Effector CD4-positive, alpha-beta T cell (primary cell): ENCODE measurements around the gene DNAH17.

Source experiments
- DNase-seq: peaks from one replicate; pipeline ENCODE4 v3.0.0-alpha.2; 2020

DNAH17 gene

GRCh38 chr17:78541488-78542206, 35.5 kb downstream of the DNAH17 start:
- DNase-seq: no peak

- no peak for DNase-seq
Observed at GRCh38 chr17:78539781-78540180, 37.4 kb downstream of the DNAH17 start.

DNA sequence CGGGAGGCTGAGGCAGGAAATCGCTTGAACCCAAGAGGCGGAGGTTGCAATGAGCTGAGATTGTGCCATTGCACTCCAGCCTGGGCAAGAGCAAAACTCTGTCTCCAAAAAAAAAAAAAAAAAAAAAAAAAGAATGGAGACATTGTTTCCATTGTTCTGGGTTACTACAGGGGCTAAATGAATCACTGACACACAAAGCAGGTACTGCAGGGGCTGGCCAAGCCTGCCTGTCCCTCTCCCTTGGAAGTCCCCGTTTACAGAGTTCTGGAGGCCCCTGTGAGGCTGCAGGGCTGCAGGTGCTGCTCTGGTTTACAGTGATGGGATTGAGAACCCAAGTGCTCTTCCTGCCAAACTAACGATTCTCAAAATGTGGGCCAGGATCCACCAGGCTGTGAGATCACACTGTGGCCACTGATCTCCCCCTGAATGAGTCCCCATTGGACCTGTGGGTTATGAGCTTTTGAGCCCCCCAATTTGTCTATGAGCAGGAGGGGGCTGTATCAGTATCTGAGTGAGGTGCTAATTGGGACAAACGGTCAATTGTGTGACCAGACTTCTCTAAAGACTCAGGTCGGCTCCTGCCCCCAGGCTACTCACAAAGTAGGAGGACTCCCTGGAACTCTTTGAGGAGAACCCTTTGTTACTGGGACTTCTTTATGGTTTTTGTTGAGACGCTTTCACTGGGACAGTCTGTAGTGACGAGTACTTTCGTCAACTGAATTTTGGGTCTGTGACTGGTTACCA, 39.0 kb downstream of the DNAH17 start:
- DNase-seq: no peak

DNA sequence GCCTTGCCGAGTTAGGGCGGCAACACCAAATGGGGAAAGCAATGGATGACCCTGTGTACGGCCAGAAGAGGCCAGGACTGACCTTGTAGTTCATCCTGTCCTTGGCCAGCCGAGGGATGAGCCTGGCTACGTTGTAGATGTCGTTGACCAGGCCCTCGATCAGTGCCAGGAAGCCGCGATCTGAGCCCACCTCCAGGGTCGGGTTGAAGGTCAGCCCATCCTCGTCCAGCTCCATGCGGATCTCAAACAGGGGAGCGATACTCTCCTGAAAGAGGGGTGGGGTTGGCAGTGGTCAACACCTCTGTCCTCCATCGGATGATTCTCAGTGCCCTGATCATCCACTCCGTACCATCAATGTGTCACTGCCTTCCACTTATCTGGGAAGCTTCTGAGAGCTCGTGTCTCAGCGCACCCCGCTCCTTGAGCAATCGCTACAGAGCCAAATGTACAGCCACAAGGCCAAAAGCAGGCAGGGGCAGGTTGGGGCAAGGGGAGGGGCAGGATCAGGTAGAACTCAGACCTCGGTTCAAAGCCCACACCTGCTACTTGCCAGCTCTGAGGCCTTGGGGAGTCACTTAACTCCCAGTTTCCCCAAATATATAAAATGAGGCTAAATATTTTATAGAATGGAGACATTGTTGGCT, 39.9 kb downstream of the DNAH17 start:
- DNase-seq: no peak

DNA sequence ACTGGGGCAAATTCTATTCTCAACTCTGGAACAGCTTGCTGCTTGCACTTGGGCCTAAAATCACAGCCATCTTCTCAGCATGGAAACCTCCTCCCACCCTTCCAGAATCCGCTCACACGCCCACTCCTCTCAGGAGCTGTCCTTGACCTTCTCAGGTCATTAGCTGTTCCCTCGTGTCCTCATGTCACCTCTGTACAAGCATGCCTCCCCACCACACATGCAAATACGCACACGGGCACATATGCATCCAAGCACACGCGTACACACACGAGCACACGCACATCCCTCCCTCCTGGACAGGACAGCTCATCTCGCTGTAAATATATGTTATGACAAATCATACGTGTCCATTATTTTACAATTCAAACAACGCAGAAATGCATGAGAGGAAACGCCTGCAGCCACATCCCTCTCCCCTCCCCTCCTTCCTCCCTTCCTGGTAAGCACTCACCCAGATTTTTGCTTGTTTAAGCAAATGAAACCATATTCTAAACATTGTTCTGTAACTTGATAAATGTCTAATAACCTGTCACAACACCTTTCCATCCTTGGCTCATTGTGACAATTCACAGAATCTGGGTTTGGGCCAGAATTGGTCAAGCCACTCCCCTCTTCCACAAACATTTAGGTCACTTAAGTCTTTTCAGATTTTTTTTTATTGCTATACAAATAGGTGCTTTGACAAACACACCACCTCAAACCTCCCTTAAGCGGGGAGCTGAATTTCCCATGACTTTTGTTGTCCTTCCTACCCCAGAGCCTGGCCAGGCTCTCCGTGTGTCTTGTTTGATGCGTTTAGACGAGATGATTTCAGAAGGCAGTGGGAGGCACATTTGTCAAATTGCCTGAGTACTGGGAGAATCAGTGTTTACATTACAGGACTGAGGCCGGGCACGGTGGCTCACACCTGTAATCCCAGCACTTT, 41.7 kb downstream of the DNAH17 start:
- DNase-seq: no peak

DNA sequence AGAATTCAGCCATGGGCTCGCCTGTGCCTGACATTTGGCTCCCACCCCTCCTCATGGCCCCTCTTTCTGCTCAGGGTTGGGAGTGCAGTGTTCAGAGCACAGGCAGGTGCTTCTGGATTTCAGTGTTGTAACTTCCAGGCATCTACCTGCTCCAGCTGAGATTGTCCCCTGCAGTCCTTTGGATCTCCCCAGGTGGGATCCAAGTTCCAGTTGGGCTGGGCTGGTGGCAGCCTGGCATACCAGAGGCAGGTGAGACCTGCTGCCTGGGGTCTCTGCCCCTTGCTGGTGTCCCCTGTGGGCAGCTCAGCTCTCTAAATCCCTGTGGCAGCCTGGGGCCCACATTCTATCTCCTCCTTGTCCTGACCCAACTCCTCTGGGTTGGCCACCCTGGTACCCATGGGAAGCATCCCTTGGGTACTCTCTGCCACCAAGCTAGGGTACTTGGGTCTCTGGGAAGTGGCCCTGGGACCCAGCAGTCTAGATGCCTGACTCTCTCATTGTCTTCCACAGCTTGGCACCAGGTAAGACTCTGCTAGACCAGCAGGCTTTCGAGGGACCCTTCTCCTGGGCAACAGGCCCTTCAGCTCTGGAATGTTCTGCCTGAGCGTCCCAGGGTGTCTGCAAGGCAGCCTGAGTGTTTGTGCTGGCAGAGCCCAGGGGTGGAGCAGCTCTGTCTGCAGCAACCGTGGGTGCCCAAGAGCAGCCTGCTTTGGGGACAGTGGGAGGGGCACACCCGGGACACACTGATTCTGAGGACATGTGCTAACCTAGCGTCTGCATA, 42.5 kb downstream of the DNAH17 start:
- DNase-seq: no peak

GRCh38 chr17:78532922-78533640, 44.1 kb downstream of the DNAH17 start:
- no peak for DNase-seq

DNA sequence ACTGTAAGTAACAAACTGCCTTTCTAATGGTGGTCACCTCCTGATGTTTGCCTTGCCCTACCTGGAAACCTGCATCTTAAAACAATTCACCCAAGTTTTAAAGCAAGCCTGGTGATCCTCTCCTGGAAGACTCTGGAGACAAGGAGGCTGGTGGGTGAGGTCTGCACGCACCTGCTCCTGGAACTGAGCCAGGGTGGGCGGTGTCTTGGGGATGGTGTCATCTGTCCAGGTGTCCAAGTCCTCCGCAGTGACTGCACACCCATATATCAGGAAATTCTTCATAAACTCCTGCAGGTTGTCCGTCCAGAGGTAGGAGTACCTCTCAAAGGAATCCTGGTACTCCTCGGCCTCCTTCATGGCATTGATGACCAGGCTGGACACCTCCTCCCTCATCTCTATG, 44.9 kb downstream of the DNAH17 start:
- DNase-seq: no peak

DNA sequence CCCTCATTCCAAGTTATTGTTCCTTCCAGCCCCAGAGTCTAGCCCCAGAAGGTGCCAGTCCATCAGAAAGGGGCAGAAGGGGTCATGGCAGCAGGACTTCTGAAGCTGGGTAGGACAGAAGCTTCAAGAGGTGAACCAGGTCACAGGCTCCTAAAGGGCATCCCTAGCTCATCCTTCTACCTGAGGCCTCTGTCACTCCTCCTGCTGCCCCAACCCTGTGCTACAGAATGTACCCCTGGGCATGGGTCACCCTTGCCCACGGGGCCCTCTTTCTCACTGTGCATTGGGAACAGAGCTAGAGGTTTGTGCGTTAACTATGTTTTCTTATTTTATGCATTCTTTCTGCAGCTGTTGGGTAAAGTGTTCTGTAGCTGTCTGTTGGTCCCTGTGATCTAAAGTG, 46.5 kb downstream of the DNAH17 start:
- DNase-seq: no peak

- DNase-seq: no peak
Observed at GRCh38 chr17:78529871-78530670, 47.1 kb downstream of the DNAH17 start.

- DNase-seq: no peak
Observed at GRCh38 chr17:78529251-78529650, 47.9 kb downstream of the DNAH17 start.

DNA sequence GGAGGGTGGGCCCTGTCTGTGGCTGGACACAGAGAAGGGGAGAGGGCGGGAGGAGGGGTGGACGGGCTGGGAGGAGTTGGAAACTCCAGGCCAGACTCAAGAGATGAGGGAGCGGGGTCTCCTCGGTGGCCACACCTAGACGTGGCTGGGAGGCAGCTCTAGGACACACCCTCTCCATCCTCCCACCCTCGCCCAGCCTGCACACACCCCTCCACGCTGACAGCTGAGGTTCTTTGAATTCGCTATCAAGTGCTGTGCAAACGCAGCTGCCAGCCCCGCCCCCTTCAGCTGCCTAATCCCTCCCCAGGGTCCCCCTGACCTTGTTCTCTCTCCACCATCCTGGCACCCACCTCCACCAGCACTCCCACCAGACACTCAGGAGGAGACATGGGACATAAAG, 48.7 kb downstream of the DNAH17 start:
- no peak for DNase-seq

DNA sequence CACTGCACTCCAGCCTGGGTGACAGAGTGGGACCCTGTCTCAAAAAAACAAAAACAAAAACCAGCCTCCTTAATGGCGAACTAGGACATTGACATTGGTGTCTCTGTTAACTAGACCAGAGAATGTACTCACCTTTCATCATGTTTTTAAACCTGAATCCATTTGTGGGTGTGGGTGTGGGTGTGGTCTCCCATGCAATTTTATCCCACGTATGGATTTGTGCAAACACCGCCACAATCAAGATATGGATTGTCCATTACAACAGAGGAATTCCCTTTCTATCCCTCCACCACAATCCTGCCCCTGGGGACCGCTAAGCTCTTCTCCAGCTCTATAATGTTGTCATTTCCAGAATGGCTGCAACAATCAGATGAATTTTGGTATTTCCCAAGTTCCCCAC, 49.9 kb downstream of the DNAH17 start:
- DNase-seq: no peak

- DNase-seq: no peak
Observed at GRCh38 chr17:78526231-78527025, 50.8 kb downstream of the DNAH17 start.

GRCh38 chr17:78525511-78526160, 51.6 kb downstream of the DNAH17 start:
- no peak for DNase-seq

GRCh38 chr17:78524870-78525510, 52.2 kb downstream of the DNAH17 start:
- no peak for DNase-seq

DNA sequence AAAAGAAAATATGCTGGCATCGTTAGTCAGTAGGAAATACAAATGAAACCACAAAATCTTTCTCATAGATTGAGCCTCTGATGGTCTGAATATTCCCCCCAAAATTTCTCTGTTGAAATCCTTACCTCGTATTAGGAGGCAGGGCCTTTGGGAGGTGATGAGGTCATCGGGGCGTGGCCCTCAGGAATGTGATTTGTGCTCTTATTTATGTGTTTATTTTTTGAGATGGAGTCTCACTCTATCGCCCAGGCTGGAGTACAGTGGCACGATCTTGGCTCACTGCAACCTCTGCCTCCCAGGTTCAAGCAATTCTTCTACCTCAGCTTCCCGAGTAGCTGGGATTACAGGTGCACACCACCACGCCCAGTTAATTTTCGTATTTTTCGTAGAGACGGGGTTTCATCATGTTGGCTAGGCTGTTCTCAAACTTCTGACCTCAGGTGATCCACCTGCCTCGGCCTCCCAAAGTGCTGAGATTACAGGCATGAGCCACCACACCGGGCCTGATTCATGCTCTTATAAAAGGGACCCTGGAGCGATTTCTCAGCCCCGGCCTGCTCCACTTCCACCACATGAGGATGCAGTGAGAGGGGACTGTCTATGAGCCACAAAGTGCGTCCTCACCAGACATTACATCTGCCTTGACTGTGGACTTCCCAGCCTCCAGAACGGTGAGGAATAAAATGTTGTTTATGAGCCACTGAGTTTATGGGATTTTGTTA, 53.1 kb downstream of the DNAH17 start:
- DNase-seq: no peak
